HG02759 (cell line): Measurements from ENCODE around the gene RAI1.

Source experiments
- ATAC-seq: cut with Tn5 transposase; IDR thresholded peaks from one replicate; pipeline ENCODE4 v1.9.1; 2021; ENCODE audit warnings: mild to moderate bottlenecking, moderate library complexity; ENCODE audit not compliant: unreplicated experiment

The RAI1 gene

DNA sequence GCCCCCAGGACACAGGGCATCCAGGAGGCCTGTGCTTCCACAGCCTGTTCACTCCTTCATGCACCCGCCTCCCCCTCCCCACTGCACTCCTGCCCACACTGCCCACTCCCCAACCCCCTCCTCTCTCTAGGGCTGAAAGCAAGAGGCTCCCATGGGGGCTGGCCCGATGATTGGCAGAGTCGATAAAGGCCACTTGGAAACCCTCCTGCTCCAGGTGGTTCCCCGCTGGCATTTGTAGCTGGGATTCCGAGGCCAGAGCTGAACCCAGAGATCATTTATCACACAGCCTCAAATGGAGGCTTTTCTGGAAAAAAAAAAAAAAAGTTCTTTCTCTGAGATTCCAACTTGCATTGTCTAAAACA lies 81.5 kb downstream of the RAI1 start:
- ATAC-seq: no peak

DNA sequence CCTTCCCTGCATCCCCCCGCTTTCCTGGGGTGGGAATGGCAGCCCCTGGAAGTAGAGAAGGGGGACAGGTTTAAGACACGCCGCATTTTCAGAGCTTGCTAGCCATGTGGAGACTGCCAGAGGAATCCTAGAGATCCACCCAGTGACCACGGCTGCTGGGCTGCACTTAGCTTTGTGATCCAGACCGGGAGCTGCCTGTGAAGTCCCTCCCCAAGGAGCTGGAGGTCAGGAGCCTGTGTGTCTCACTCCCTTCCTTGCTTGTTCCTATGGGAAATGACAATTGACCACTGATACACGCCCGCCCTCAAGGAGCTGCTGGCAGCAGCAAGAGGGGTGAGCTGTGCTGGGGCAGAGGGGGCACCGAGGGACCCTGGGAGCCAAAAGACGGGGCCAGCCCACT lies 81.9 kb downstream of the RAI1 start:
- ATAC-seq: no peak

DNA sequence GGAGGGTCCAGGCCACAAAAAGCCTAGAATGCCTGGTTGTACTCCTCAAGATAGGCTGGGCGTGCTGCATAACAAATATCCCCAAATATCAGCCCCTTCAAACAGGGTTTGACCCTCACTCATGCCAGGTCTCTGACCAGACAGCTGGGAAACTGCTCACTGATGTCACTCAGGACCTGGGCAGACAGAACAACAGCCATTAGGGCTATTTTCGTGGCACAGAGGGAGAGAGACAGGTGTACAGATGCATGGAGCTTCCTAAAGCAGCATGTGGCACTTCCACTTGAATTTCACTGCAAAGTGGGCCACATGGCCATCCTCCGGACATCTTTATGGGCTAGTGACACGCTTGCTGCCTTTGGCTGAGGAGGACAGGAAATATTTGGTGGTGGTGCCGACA lies 82.5 kb downstream of the RAI1 start:
- ATAC-seq: no peak

DNA sequence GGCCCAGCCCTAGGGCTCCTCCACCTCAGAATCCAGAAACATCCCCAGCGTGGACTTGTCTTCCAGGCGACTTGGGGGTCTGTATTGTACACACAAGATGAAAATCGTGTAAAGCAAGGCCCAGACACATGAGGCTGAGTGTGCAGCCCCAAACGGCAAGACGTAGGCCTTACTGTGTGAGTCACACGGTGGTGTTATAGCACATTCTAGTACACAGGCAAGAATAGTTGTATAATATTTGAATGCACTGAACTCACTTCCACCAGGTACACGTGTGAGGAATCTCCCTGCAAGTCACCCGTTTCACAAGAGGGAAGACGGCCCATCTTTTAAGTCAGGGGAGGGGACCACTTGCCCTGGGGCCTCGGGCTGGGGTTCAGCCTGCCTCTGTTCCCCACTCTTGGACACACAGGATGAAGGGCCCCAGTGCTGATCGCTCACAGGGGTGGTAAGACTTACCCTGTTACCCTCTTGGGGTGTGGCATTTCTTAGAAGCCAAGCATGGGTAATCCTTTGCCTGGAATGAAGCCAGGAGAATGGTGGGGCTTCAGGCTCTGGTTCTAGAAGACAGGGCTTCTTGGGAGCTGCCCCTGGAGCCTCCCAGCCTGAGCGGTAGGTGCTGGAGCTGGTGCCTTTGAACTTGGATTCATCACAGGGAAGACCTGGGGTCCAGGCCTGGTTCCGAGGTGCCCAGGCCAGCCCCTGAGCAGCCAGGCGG lies 84.3 kb downstream of the RAI1 start:
- ATAC-seq: no peak

DNA sequence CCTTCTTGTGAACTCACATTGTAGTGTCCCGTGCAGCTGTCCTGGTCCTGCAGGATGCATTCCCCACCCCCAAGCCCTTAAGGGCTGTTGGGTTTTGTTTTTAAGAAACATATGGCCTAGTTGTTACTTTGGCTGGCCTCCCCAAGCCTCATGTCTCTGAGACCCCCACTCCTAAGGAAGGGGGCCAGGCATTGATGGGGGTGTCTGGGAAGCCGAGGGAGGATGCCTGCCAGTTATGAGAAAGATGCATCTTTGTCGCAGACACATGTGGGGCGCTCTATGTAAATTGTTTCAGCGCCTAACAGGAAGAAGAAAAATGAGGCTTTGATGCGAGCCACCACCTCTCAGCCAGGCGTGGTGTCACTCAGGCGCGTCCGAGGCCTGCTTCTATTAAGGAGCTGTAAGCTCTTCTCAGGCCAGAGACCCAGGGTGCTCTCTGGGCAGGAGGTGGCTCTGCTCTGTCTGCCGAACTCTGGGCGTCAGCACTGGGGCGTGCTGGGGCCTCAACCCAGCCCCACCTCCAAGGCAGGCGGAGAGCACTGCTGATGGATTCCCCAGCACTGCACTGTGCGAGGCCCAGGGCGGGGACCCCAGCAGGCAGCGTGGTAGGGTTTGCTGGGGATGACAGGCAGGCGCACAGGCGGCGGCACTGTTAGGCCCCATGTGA lies 85.0 kb downstream of the RAI1 start:
- peak; percentile 74 for ATAC-seq

DNA sequence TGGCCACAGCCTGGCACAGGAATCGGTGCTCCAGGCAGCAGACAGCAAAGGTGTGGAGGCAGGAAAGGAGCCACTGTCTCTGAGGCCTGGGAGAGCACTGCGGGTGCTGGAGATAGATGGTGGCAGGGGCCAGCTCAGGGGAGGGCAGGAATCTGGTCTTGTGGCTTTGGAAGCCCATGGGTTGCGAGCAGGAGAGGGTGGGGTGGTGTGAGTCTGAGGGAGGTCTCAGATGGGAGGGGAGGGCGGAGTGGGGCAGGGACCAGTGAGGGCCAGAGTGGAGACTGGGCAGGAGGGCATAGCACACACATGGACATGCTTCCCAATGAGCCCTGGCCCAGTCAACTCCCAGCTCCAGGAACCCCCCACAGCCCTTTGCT lies 85.5 kb downstream of the RAI1 start:
- no peak for ATAC-seq

DNA sequence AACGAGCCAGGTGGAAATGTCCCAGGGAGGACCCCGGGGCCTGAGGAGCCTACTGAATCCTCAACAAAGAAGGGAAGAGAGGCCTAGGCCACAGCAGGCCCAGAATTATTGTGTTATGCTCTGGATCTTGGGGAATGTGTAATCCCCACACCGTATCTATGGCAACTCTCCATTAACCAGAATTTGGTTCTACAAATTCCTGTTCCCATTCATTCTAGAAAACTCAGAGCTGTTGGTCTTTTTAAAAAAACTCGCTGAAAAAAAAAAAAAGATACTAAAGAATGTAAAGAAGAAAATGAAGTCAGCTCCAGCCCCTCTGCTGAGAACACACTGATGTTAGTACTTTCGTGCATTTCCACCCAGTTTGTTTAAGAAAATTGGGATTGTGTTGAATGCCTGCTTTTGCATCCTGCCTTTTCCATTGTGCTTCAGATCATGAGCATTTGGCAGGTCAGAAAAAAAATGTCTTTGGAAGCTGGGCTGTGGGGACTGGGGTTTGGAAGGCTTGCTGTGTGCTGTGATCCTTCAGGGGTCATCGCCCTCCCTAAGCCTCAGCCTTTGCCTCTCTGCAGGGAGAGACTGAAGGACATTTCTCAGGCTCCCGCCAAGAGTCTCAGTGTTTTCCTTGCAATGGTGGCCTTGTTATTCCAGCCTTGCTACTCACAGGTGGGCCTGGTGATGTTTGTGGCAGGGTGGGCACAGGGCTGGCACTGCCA lies 86.1 kb downstream of the RAI1 start:
- no peak for ATAC-seq

DNA sequence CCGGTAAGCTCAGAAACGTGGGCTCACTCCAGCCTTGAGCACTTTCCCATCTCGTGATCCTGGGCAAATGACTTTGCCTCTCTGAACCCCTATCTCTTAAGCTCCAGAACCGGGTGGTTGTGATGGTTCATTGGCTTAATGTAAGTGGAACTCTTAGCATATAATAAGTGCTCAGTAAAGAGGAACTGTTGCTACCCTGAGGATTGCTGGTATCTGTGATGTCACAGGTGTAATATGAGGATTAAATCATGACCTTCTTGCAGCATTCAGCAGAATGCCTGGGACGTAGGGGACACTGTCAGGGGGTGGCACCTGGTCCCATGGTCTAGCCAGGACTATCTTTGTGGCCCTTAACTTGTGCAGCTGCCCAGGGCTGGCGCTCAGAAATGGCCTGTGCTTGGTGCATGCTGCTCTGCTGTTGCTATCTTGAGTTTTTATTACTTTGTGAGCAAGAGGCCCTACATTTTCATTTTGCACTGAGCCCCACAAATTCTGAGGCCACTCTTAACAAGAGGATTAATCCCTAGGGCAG lies 86.7 kb downstream of the RAI1 start:
- no peak for ATAC-seq

DNA sequence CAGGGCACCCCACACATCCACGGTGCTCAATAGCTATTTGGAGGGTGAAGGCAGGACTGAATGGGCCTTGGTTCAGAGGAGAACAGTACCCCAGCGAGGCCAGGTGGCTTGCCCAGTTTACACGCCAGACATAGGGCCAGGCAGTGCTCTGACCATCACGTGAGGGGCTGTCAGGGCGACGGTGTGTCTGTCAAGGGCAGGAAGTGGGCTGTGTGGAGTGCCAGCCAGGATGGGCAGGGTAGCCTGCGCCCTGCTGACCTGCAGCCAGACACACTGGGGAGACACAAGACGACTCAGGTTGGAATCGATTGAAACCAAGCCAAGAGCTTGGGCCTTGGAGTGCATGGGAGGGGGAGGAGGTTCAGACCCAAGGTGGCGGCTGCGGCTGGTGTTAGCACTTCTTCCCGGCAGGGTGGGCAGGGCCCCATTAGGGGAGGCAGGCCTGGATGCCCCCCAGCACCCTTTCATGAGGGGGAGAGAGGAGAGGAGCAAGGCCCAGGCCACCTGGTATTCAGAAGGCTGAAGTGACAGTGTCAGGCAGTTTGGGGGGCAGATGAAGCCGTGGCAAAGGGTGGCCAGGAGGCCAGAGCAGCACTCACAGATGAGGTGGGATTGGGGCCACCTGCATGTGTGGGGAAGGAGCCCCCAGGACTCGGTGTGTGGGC lies 87.3 kb downstream of the RAI1 start:
- no peak for ATAC-seq

DNA sequence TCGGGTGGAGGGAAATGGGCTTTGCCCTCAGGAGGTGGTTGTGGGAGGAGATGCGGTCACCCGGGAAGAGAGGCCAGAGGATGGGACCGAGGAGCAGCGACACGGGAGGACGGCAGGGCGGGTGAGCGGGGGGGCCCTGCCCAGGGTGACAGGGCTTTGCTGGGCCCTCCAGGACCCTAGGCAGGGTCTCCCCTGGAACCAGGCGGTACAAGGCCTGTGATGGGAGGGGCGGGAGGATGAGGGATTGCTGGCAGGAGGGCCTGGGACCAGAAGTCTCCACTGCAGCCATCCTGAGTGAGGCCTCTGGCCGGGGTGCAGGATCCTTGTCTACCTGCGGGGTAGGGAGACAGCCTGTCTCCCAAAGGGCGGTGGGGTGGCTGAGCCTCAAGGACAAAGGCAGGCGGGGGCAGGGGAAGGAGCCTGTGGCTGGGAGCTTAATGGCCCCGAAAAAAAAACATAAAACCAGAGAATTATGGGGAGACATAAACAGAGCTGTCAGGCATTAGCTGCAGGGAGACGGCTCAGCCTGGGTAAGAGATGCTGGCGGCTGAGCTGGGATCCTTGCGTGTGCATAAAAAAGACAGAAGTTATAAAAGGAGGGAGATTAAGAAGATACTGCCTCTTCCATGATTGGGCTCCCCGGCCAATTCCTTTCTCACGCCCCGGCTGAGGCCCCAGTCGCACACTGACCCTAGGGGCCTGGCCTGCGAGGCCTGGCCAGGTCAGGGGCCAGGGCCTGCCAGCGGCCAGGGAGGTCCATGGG lies 88.8 kb downstream of the RAI1 start:
- no peak for ATAC-seq

DNA sequence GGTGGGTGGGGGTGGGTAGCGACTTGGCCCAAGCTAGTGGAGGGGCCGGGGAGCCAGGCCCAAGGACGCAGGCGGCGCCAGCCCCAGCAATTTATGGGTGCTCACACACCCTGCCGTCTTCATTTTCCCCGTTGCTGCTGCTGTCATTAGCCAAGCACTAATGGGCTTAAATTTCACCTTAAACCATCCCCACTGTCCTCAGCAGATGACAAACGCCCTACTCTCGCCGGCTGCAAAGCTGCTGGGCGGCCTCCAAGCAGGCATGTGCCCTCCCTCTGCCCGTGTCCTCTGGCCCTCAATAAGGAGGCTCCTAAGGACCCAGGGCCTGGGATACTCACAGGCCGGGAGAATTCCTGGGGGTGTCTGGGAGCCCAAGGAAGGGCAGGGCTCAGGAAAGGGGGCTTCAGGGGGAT lies 89.4 kb downstream of the RAI1 start:
- ATAC-seq: no peak

DNA sequence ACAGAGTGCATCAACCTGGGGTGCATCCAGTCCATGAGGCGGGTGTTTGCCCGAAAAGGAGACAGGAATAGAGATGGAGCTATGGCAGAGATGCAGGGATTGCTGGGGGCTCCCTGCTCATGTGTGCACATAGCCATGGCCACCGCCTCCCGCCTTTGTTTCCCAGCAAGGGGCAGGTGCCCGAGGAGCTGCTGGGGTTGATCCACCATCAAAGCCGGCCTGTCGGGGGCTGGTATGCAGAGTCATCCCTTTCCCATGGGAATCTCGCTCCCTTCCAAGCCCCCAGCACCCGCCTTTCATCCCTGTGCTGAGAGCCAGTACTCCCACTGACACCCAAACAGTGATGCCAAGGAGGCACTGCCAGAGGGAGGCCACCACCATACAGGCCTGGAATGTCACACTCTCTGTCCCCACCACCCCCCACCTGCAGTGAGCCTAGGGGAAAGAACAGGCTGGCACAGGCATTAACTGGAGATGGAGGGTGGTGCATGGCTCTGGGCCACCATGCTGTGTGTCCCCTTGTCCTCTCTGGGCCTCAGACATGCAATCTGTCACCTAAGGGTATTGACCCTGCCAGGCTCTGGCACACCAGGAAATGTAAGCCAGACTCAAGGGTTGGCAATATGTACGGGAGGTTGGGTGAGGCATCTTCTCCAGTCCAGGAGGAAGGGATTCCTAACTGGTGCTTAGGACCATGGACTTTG lies 90.4 kb downstream of the RAI1 start:
- no peak for ATAC-seq

DNA sequence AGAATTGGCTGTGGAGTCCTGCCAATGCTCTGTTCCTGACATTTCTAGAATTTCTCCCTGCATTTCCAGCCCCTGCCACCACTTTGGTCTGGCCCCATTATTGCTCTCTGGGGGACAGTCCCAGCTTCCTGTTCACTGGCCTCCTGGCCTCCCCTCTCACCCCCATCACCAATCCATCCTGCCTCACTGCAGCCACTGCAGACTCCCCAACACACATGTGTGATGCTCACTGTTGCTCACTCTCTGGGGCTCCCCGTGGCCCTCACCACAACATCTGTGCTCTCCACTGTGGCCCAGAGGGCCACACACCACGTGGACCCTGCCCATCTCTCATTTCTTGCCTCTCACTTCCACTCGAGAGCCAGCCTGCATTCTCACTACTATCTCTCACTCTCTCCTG lies 91.0 kb downstream of the RAI1 start:
- no peak for ATAC-seq

DNA sequence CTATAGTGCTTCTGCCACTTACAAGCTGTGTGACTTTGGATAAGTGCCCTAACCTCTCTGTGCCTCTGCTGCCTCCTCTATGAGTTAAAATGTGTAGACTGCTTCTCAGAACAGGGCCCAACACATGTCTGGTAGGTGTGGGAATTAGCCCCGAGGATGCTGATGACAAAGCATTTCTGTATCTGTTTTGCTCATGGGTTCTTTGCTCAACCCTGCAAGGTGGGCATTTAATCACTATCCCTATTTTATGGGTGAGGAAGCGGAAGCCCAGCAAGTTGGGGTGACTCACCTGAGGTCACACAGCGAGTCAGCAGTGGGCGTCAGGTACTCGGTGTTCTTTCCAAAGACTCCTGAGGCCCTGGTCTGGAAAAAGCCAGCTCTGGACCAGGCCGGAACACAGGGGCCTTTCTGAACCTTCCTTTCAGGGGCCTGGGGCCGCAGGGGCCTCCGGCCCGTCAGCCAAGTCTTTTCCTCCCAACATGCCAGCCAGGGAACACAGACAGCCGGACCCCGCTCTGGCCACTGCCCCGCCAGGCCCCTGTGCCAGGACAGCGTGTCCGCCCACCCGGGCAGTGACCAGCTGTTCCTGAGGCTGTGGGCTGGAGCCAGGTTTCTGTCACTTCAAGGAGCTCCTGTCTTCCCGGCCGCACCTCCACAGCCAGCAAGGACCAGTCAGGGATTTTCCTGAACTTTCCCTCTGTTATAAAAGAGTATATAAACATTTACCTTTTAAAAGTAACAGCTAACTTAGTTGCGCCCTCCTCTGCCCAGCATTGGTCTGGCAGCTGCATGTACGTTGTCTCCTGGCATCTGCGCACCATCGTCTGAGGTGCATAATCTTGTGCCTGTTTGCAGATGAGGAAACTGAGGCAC lies 93.0 kb downstream of the RAI1 start:
- ATAC-seq: no peak

DNA sequence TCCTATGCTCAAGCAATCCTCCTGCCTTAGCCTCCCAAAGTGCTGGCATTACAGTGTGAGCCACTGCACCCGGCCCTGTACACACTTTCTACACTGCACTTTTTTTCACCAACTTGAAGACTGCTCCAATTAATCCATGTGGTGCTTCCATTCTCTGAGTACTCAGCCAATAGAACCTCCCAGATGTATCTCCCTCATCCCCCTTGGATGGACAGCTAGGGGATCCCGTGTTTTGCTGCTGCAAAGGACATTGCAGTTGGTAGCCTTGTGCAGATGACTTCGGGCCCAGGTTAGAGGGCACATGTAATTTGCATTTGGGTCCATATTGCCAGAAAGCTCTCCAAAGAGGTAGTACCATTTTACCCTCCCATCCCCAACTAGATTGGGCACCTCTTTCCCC lies 95.6 kb downstream of the RAI1 start:
- no peak for ATAC-seq

DNA sequence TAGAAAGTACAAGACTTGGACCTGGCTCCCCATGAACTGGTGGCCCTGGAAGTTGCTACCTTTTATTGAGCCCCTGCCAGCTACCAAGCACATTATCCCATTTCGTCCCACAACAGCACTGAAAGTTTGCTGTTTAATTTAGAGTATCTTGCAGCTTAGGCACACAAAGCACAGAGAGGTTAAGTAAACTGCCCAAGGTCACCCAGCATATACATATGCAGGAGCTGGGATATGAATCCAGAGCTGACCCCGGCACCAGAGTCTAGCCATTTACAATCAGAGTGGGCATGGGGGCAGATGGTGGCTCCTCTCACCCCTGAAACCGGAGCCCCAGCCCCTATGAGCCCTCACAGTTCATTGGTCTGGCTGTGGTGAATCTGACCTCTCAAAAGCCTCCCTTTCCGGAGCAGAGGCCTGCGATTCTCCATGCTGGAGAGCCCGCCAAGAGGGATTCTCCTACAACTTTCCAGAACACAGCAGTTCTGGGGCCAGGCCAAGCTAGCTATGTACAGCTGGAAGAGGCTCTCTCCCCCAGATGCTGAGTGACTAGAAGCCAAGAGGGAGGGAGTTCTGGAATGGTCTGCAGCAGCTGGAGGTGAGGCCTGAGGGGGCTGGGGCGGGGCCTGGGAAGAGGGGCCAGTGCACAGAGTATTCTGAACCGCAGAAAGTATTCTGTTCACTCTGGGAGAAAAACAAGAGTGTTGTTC lies 97.2 kb downstream of the RAI1 start:
- ATAC-seq: no peak

DNA sequence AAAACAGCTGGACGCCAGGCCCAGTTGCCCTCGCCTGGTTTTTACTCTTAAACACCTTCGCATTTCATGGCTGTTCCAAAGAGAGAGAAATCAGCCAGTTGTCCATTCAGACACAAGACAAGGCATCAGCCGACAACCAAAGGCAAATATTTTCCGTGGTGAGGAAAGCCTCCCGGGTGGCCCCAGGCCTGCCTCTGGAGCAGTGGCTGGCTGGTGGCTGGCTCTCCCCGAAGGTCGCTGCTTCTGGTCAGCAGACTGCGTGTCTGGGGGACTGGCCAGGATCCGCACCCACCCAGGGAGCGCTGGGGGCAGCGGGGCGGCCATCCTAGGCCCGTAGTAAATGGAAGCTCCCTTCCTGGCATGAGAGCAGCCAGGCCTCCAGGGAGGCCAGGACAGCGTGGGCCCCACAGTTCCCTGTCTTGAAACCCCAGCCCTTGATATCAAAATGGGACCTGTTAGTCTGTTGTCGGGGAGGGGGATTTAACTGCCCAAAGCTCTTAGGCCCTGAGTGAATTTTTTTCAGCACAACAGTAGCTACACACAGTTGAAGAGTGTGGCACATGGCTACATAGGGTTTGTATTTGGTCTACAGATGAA lies 97.9 kb downstream of the RAI1 start:
- ATAC-seq: no peak

DNA sequence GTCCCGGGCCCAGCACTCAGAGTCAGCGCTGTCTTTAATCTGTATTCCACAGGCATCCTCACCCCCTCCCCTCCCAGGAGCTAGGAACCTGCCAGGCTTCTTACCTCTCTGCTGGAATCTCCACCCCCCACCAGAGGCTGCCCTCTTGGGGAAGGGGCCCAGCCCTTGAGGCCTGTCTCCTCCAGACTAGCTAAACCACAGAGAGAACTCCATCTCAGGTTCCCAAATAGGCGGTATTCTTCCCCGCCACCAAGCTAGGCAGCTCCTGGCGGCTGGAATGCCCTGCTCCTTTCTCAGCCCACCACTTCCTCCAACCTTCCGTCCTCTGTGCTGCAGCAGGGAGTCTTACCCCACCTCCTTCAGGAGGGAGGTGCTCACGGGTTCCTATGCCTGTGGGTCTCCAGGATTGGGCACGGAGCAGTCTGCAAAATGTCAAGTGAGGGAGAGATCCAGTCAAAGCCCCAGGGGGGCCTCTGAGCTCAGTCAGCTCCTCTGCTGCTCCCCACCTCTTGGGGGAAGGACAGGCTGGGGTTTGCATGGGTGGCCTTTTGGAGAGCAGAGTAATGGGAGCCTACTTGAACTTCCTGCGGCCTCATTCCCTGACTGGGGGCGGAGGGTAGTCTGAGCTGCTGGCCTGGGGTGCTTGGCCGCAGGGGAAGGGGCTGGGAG lies 99.8 kb downstream of the RAI1 start:
- no peak for ATAC-seq
